ENCODE data around the gene CRYAB. TPM values are rescaled to one million over a fixed set of nuclear protein-coding genes. Genes with fewer than 3 reads are reported as not detected.

Gene CRYAB
- 69.9 and 70.6 TPM in 2 replicates for total RNA-seq (2014; rRNA removed)
- 387 TPM for polyA plus RNA-seq (2012)

DNA sequence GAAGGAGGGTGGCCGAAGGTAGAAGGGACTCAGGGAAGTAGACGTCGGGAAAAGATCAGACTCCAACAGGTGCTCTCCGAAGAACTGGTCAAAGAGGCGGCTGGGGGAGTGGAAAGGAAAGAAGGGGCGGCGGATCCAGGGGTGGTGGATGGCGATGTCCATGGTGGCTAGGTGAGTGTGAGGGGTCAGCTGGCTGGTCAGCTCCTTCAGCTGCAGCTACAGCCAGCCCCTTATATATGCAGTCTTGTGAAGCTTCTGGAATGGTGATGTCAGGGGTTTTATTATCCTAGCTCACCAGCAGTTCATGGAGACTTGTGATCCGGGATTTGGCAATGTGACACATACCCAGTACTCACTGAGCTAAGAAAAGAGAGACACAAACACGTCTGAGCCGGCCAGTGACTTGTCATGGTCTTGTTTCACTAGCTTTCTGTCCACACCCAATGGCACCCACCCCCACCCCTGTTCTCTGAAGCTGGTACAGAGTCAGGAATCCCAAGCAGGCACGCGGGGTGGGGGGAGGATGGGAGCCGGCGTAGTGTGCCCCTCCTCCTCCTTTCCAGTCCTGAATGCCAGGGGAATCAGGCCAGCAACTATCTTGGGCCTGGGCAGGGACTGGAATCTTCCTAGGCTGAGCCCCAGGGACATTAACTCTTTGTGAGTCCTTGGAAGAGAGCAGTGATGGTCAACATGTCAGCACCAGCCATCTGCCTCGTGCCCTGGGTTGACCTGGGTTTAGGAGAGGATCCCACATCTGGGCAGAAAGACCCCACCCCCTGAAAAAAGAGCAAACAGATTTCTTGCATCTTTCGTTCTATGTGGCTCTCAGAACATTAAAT is at the start of gene CRYAB:
Gene CRYAB (minus strand): TSS at position 208 of the 839 bp plus-strand sequence. CDS start 46 bp downstream, at position 162.
- DNase-seq (ENCODE audit: low read depth) = peak; percentile 88

GRCh38 chr11:111960916-111961315 is 49.3 kb upstream of the CRYAB start:
- no peak for DNase-seq (ENCODE audit: low read depth)

DNA sequence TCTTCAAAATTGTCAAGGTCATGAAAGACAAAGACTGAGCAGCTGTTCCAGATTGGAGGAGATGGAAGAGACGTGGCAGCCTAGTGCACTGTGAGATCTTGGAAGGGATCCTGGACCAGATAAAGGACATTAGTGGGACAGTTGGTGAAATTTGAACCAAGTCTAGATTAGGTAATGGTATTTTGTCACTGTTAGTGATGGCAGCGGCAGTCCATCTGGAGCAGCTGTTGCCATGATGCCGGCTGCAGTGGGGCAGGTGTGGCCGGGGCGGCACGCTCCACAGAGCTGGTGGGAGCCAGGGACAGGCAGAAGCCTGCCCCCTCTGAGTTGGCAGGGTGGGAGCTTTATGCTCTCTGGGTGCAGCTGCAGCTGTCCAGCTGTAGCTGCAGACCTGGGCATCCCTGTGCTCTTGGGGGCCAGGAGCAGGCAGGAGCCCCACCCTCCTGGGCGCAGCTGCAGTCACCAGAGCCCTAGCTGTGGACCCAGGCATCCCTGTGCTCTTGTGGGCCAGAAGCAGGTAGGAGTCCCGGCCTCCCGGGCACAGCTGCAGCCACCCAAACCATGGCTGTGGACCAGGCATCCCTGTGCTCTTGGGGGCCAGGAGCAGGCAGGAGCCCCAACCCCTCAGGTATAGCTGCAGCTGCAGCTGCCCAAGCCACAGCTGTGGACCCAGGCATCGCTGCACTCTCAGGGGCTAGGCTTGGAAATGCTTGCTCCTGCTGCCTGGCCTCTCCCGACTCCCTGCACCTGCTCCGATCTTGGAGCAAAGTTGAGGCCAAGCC is 46.3 kb upstream of the CRYAB start:
- peak; percentile 85 for DNase-seq (ENCODE audit: low read depth)

DNA sequence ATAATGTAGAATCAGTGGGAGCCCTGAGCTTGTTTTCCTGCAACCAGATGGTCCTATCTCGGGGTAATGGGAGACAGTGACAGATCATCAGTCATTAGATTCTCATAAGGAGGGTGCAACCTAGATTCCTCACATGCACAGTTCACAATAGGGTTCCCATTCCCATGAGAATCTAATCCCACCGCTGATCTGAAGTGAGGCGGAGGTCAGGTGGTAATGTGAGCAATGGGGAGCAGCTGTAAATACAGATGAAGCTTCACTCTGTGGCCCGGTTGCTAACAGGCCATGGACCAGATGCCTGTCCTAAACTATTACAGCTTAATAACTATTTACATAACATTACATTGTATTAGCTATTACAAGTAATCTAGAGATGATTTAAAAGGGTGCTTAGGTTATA is 42.6 kb upstream of the CRYAB start:
- DNase-seq (ENCODE audit: low read depth) = peak; percentile 77

GRCh38 chr11:111951565-111951964 is 40.0 kb upstream of the CRYAB start:
- DNase-seq (ENCODE audit: low read depth) = no peak

GRCh38 chr11:111949519-111950426 is 38.2 kb upstream of the CRYAB start:
- no peak for DNase-seq (ENCODE audit: low read depth)

GRCh38 chr11:111947143-111947542 is 35.6 kb upstream of the CRYAB start:
- DNase-seq (ENCODE audit: low read depth) = no peak

GRCh38 chr11:111946499-111946898 is 34.9 kb upstream of the CRYAB start:
- DNase-seq (ENCODE audit: low read depth) = no peak

- peak; percentile 81 for DNase-seq (ENCODE audit: low read depth)
Observed at GRCh38 chr11:111945198-111945597, 33.6 kb upstream of the CRYAB start.

DNA sequence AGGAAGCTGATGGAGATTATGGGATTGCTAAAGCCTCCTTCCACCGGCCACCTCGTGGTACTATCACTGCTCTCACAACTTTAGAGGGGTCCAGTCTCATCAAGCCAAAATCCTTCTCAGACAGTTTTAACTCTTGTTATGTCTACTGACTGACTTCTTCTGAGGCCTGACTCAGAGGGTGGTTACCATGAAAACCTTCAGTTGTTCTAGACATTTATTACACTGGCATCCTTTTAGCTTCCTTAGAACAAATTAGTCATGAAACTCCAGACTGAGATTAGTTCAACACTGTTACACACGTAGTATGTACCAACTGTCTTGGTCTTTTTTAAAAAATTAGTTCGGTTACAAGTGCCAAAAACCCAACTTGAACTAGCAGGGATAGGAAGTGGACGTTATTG is 33.1 kb upstream of the CRYAB start:
- peak; percentile 98 for DNase-seq (ENCODE audit: low read depth)

GRCh38 chr11:111944139-111944538 is 32.6 kb upstream of the CRYAB start:
- peak; percentile 86 for DNase-seq (ENCODE audit: low read depth)

- peak; percentile 89 for DNase-seq (ENCODE audit: low read depth)
Observed at GRCh38 chr11:111942829-111943228, 31.3 kb upstream of the CRYAB start.

GRCh38 chr11:111941963-111942362 is 30.4 kb upstream of the CRYAB start:
- DNase-seq (ENCODE audit: low read depth) = peak; percentile 95

DNA sequence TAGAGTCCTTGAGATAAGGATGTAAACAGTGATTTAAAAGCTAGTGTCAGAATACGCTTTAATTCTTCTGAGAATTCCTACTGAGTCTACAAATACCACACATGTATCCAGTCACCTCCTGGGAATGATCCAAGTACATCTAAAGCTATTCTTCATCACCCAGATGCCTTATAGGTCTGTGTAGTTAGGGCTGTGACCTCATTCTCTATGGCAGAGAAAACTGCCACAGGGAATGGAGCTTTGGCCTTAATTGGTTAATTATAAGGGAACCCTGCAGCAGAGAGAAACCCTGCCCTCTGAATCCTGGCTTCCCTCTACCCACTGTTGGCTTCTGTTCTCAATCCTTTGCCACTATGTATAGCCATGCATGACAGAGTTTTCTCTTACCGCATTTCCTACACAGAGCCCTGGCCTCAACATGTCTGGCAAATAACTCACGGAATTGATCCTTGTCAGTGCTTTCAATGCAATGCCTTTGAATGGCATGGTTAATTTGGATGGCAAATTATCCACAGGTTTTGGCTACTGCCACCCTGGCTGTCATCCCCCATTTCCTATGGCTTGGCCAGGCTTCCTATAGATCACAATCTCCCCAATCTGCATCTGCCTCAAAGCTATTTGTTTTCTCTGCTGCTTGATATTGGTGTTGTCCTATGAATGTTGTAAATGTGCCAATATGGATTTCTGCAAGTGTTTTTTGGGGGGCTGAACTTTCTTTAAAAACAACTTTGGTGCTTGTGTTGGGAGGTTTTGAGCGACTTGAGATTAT is 28.4 kb upstream of the CRYAB start:
- peak; percentile 87 for DNase-seq (ENCODE audit: low read depth)

GRCh38 chr11:111938687-111939160 is 27.2 kb upstream of the CRYAB start:
- peak; percentile 82 for DNase-seq (ENCODE audit: low read depth)

DNA sequence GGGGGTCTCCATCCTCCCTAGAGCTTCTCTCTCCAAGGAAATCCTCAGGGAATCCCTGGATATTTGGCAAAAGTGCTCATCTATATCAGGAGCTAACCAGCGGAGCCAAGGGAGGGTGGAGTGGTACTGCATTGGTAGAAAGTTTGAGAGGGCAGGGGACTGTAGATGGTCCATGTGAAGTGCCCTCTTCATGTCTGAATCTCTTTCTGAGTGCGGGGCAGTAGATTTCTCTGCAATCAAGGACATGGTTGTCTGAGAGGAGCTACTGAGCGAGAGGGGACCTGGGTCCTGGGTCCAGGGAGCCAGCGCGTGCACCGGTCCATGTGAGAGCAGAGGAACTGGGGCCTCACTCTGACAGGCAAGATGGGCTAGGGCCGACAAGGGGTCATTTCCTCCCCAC is 26.3 kb upstream of the CRYAB start:
- DNase-seq (ENCODE audit: low read depth) = no peak

DNA sequence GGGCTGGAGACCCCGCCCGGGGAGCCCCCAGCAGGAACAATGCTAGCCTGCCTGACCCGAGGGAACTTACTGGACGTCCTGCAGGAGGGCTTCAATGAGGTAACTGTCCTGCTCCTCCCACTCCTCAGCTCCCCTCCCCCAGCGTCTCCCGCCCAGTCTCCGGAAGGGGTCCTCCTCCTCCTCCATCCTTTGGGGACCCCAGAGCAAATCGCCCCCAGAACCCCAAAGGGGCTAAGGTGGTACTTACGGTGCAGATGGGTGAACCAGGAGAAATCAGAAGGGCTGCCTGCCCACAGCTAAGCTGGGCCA is 25.8 kb upstream of the CRYAB start:
- DNase-seq (ENCODE audit: low read depth) = no peak

GRCh38 chr11:111936040-111936540 is 24.5 kb upstream of the CRYAB start:
- DNase-seq (ENCODE audit: low read depth) = no peak

DNA sequence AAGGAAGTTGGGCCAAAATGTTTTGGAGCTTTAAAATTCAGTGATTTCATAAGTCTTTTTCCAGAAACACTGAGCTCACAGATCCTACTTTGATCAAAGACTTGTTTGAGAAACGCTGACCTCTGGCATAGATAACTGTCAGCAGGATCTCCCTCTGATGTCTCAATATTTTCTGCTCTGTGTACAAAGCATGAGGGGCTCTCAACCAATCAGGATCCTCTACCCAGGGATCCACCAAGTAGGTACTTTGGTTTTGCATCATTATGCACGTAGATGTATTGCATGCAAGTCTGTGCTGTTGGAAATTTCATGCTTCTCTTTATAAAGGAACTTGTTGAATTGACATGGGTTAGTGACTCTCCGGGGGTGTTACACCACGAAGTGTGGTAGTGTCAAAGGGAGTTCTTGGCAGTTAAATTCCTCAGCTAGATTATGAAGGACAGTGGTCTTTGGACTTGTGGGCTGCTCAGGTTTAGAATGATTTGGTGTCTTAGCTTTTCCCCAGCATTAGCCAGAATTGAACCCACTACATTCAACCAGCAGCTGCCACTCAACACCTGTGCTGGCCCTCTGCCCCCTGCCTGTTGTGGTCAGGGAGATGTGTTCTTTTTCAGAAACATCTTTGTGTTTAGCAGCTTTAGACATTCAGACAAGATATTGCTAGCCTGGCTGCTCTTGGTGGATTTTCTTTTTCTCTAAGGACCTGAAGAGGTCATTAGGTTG is 23.9 kb upstream of the CRYAB start:
- DNase-seq (ENCODE audit: low read depth) = no peak

- DNase-seq (ENCODE audit: low read depth) = no peak
Observed at GRCh38 chr11:111934306-111934705, 22.7 kb upstream of the CRYAB start.
